HepG2 (cell line): ENCODE data around the gene ACSF3. TPM values are rescaled to one million over a fixed set of nuclear protein-coding genes. Genes with fewer than 3 reads are reported as not detected.

Experiments used
- AGO2 ChIP-seq: fragments of 200-400 bp; formaldehyde crosslinking; optimal IDR thresholded peaks from 2 replicates; pipeline ENCODE3; 2017; ENCODE audit warnings: mild to moderate bottlenecking, low read depth, low read length, moderate library complexity
- FOXA3 ChIP-seq: IDR thresholded peaks from 2 replicates; pipeline ENCODE4 v1.6.1; 2016; ENCODE audit warnings: missing genetic modification reagents, missing compliant biosample characterization
- FOXK2 ChIP-seq: fragments of 450-650 bp; IDR thresholded peaks from 2 replicates; pipeline ENCODE4 v1.6.1; 2016
- HNRNPL ChIP-seq: fragments of 200-400 bp; formaldehyde crosslinking; IDR thresholded peaks from 2 replicates; pipeline ENCODE4 v1.6.1; 2017; ENCODE audit warnings: mild to moderate bottlenecking, low read depth, low read length
- HOXA5 ChIP-seq: sonication (generic); formaldehyde crosslinking; IDR thresholded peaks from 2 replicates; pipeline ENCODE4 v1.4.0; 2020; ENCODE audit warnings: missing genetic modification reagents
- NFATC3 ChIP-seq: sonication (generic); formaldehyde crosslinking; IDR thresholded peaks from 2 replicates; pipeline ENCODE4 v1.5.1; 2020; ENCODE audit warnings: mild to moderate bottlenecking, missing genetic modification reagents
- NR1H2 ChIP-seq: sonication (generic); formaldehyde crosslinking; IDR thresholded peaks from 2 replicates; pipeline ENCODE4 v1.8.1; 2022; ENCODE audit warnings: low read depth, missing genetic modification reagents, borderline replicate concordance
- TEAD3 ChIP-seq: optimal IDR thresholded peaks from 2 replicates; pipeline ENCODE3; 2016; ENCODE audit warnings: borderline replicate concordance
- ZBTB21 ChIP-seq: sonication (generic); formaldehyde crosslinking; IDR thresholded peaks from 2 replicates; pipeline ENCODE4 v1.4.0; 2020; ENCODE audit warnings: missing genetic modification reagents
- ZNF274 ChIP-seq: sonication (generic); formaldehyde crosslinking; IDR thresholded peaks from 2 replicates; pipeline ENCODE4 v1.5.1; 2020; ENCODE audit warnings: mild to moderate bottlenecking, missing genetic modification reagents
- ZNF292 ChIP-seq: sonication (generic); formaldehyde crosslinking; IDR thresholded peaks from 2 replicates; pipeline ENCODE4 v1.8.1; 2022; ENCODE audit warnings: mild to moderate bottlenecking, low read depth, missing genetic modification reagents, borderline replicate concordance
- ZNF331 ChIP-seq: sonication (generic); formaldehyde crosslinking; IDR thresholded peaks from 2 replicates; pipeline ENCODE4 v1.4.0; 2020; ENCODE audit warnings: missing genetic modification reagents
- ZNF691 ChIP-seq: sonication (generic); formaldehyde crosslinking; IDR thresholded peaks from 2 replicates; pipeline ENCODE4 v1.4.0; 2020; ENCODE audit warnings: missing genetic modification reagents, low read depth, mild to moderate bottlenecking, borderline replicate concordance
- ZNF7 ChIP-seq: IDR thresholded peaks from 2 replicates; pipeline ENCODE4 v1.6.1; 2016; ENCODE audit warnings: missing biosample characterization, missing genetic modification reagents
- ZNF703 ChIP-seq: sonication (generic); formaldehyde crosslinking; IDR thresholded peaks from 2 replicates; pipeline ENCODE4 v1.5.1; 2020; ENCODE audit warnings: missing genetic modification reagents, mild to moderate bottlenecking, moderate library complexity, borderline replicate concordance
- ZNF790 ChIP-seq: sonication (generic); formaldehyde crosslinking; IDR thresholded peaks from 2 replicates; pipeline ENCODE4 v1.8.0; 2022; ENCODE audit warnings: missing genetic modification reagents, mild to moderate bottlenecking, borderline replicate concordance
- polyA plus RNA-seq, 8 experiments: library from polyadenylated mRNA; depleted of rRNA in 3 of 8; stranded (reverse) in 7 of 8; unstranded in 1 of 8; fragments of >200 nt; fragmentation: Illumina TruSeq in 4 of 8; extraction: Trizol in 4 of 8; gene quantifications; 2 replicates each; pipeline versions ENCODE4 v1.2.1 to v1.2.3, GENCODE V29; 2011 to 2016; ENCODE audit warnings: low read depth in 4 of 8, missing spikeins in 1 of 8, mixed read lengths in 1 of 8; ENCODE audit not compliant: insufficient read depth in 1 of 8
- total RNA-seq, 5 experiments: library from RNA; depleted of rRNA; stranded (reverse); fragments of >200 nt; fragmentation: Illumina TruSeq; extraction: Trizol; gene quantifications; 2 replicates each; pipeline ENCODE4 v1.2.3, GENCODE V29; 2016; ENCODE audit warnings: low read depth in 1 of 5
- TF ChIP-seq, protein P1 (sequence below): IDR thresholded peaks from 2 replicates; pipeline ENCODE4 v1.6.1; 2016; ENCODE audit warnings: control low read depth
- TF ChIP-seq, protein P2 (sequence below): sonication (generic); formaldehyde crosslinking; IDR thresholded peaks from 2 replicates; pipeline ENCODE4 v1.5.0; 2020; ENCODE audit warnings: missing genetic modification reagents, mild to moderate bottlenecking, borderline replicate concordance
- TF ChIP-seq, protein P3 (sequence below): sonication (generic); formaldehyde crosslinking; IDR thresholded peaks from 2 replicates; pipeline ENCODE4 v1.4.0; 2020; ENCODE audit warnings: missing genetic modification reagents
- TF ChIP-seq, protein P4 (sequence below): sonication (generic); formaldehyde crosslinking; IDR thresholded peaks from 2 replicates; pipeline ENCODE4 v1.5.1; 2020; ENCODE audit warnings: missing genetic modification reagents, mild to moderate bottlenecking, borderline replicate concordance

ACSF3 gene
- total and polyA plus RNA-seq, 2 of the 13 experiments (the other 11 are each of a cell fraction or from before 2014, with no cell fraction given), result 14.9 to 30.6 TPM

DNA sequence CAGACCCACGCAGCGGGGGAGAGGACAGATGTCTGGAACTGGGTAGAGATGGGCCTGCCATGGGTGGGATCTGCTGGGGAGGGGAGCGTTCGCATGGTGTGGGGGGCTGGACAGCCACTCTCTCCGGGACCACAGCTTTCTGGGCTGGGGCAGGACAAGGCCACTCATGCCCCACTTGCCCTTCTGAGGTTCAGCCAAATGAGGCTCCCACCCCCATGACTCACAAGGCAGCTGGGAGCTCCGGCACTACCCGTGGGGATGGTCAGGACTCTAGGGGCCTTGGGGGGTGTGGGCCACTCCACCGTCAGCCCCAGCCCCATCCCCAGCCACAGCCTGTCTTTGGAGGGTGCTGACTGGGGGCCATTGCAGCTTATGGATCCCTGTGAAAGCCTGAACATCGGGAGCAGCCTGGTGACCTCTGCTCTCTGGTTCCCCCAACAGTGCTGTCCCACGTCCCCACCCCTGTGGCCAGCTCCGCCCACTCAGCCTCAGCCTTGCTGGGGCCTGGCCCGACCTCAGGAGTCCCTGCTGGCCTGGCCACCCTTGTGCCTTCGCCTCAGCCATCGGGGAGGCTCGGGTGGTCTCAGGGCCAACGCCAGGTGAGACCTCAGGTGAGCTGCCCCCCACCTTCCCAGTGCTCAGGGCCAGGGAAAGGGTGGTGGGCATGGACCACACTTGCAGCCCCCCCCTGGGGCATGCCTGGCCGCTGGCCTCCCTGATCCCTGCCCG, 73.2 kb downstream of the ACSF3 start (continued):
- TF ChIP-seq FOXK2, result no peak
- TF ChIP-seq NFATC3, result no peak
- TF ChIP-seq AGO2, result no peak
- TF ChIP-seq ZNF691, result no peak
- TF ChIP-seq ZNF292 (CRISPR knock-in tag), result 0 out of 2 replicates have a peak, but pooled peaks have one; percentile 2
- TF ChIP-seq, protein P1, sequence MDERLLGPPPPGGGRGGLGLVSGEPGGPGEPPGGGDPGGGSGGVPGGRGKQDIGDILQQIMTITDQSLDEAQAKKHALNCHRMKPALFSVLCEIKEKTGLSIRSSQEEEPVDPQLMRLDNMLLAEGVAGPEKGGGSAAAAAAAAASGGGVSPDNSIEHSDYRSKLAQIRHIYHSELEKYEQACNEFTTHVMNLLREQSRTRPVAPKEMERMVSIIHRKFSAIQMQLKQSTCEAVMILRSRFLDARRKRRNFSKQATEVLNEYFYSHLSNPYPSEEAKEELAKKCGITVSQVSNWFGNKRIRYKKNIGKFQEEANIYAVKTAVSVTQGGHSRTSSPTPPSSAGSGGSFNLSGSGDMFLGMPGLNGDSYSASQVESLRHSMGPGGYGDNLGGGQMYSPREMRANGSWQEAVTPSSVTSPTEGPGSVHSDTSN, result 0 out of 2 replicates have a peak, but pooled peaks have one; percentile 6
- TF ChIP-seq NR1H2 (CRISPR knock-in tag), result no peak
- TF ChIP-seq ZNF274, result no peak
- TF ChIP-seq TEAD3 (CRISPR knock-in tag), result no peak
- TF ChIP-seq, protein P2, sequence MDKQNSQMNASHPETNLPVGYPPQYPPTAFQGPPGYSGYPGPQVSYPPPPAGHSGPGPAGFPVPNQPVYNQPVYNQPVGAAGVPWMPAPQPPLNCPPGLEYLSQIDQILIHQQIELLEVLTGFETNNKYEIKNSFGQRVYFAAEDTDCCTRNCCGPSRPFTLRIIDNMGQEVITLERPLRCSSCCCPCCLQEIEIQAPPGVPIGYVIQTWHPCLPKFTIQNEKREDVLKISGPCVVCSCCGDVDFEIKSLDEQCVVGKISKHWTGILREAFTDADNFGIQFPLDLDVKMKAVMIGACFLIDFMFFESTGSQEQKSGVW (CRISPR knock-in tag), result no peak
- no peak for TF ChIP-seq HNRNPL
- TF ChIP-seq, protein P3, sequence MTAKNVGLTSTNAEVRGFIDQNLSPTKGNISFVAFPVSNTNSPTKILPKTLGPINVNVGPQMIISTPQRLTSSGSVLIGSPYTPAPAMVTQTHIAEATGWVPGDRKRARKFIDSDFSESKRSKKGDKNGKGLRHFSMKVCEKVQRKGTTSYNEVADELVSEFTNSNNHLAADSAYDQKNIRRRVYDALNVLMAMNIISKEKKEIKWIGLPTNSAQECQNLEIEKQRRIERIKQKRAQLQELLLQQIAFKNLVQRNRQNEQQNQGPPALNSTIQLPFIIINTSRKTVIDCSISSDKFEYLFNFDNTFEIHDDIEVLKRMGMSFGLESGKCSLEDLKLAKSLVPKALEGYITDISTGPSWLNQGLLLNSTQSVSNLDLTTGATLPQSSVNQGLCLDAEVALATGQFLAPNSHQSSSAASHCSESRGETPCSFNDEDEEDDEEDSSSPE, result no peak
- TF ChIP-seq ZNF7 (CRISPR knock-in tag), result no peak
- TF ChIP-seq ZNF331 (CRISPR knock-in tag), result no peak
- no peak for TF ChIP-seq ZNF703 (CRISPR knock-in tag)
- TF ChIP-seq ZBTB21 (CRISPR knock-in tag), result no peak
- TF ChIP-seq ZNF790 (CRISPR knock-in tag), result 0 out of 2 replicates have a peak, but pooled peaks have one; percentile 2
- TF ChIP-seq HOXA5 (CRISPR knock-in tag), result no peak
- TF ChIP-seq, protein P4, sequence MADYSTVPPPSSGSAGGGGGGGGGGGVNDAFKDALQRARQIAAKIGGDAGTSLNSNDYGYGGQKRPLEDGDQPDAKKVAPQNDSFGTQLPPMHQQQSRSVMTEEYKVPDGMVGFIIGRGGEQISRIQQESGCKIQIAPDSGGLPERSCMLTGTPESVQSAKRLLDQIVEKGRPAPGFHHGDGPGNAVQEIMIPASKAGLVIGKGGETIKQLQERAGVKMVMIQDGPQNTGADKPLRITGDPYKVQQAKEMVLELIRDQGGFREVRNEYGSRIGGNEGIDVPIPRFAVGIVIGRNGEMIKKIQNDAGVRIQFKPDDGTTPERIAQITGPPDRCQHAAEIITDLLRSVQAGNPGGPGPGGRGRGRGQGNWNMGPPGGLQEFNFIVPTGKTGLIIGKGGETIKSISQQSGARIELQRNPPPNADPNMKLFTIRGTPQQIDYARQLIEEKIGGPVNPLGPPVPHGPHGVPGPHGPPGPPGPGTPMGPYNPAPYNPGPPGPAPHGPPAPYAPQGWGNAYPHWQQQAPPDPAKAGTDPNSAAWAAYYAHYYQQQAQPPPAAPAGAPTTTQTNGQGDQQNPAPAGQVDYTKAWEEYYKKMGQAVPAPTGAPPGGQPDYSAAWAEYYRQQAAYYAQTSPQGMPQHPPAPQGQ (CRISPR knock-in tag), result no peak
- TF ChIP-seq FOXA3 (CRISPR knock-in tag), result no peak
